HCT116 (cell line): ENCODE measurements around the gene PKDCC. TPM values are rescaled to one million over a fixed set of nuclear protein-coding genes. Genes with fewer than 3 reads are reported as not detected.

Experiments
- ATAC-seq: fragments of 200-7000 bp; cut with Tn5 transposase; 2 replicates; pipeline ENCODE4 v1.9.1; 2020; ENCODE audit warnings: mild to moderate bottlenecking, moderate library complexity
- BruUV-seq: library from RNA; stranded (reverse); fragments of 400-500 nt; replicated peaks from 2 replicates; lab custom pipeline; 2021; lab: Mats Ljungman, UMichigan
- CTCF ChIA-PET: fragments of 300-600 bp; sonication (Branson Sonifier 250); formaldehyde crosslinking; loops from one replicate; lab custom pipeline; 2021; ENCODE audit warnings: antibody characterized with exemption; lab: Charles Lee
- POLR2A ChIA-PET: fragments of 300-600, 350-600 bp; sonication (Branson Sonifier 250); formaldehyde crosslinking; loops from one replicate; lab custom pipeline; 2021; ENCODE audit warnings: antibody characterized with exemption; lab: Charles Lee
- RAD21 ChIA-PET, 2 experiments: fragments of 300-600 bp; sonication (Branson Sonifier 250); formaldehyde crosslinking; loops; one replicate each; lab custom pipeline; 2023; ENCODE audit warnings: low total read pairs in 2 of 2; ENCODE audit not compliant: uncharacterized antibody in 2 of 2, unreplicated experiment in 2 of 2, low non-redundant PET in 1 of 2; lab: Charles Lee
- DNase-seq: peaks from one replicate; pipeline ENCODE4 v3.0.0-alpha.2; 2010; ENCODE audit warnings: low read depth, low spot score
- H2AFZ ChIP-seq: fragments of 200-600 bp; shearing (Covaris generic), sonication (generic); 2 replicates; pipeline ENCODE4 v1.6.1; 2017; ENCODE audit warnings: low read depth, mixed run types, mixed read lengths, antibody characterized with exemption, low read length; ENCODE audit not compliant: poor library complexity, severe bottlenecking
- H3K27ac ChIP-seq: 2 replicates; pipeline ENCODE4 v1.5.1; 2012; ENCODE audit warnings: low read depth, low read length
- H3K27me3 ChIP-seq: fragments of 200-600 bp; sonication (generic); 2 replicates; pipeline ENCODE4 v1.6.1; 2016; ENCODE audit warnings: mixed run types, low read length, mixed read lengths; ENCODE audit not compliant: insufficient read depth
- H3K36me3 ChIP-seq, 2 experiments: fragments of 200-500 bp in 1 of 2; fragments of 200-600 bp in 1 of 2; sonication (Bioruptor generic) in 1 of 2; sonication (generic) in 1 of 2; 2 replicates each; pipeline versions ENCODE4 v1.5.1 to v1.6.1; 2014 to 2016; ENCODE audit warnings: low read length in 2 of 2, inconsistent platforms in 1 of 2, mixed read lengths in 1 of 2, mixed run types in 1 of 2; ENCODE audit not compliant: insufficient read depth in 2 of 2, control insufficient read depth in 1 of 2
- H3K4me1 ChIP-seq, 2 experiments: fragments of 200-600 bp in 1 of 2; sonication (generic) in 1 of 2; 2 replicates each; pipeline versions ENCODE4 v1.5.1 to v1.6.1; 2012 to 2017; ENCODE audit warnings: low read length in 2 of 2, inconsistent platforms in 1 of 2, mild to moderate bottlenecking in 1 of 2, mixed read lengths in 1 of 2, mixed run types in 1 of 2, moderate library complexity in 1 of 2; ENCODE audit not compliant: insufficient read depth in 2 of 2, control insufficient read depth in 1 of 2
- H3K4me2 ChIP-seq: fragments of 200-600 bp; sonication (generic); 2 replicates; pipeline ENCODE4 v1.6.1; 2017; ENCODE audit warnings: mixed run types, low read length, mixed read lengths
- H3K4me3 ChIP-seq, 2 experiments: fragments of 200-600 bp in 1 of 2; sonication (generic) in 1 of 2; replicated peaks in 1 of 2; 2 replicates each; pipeline ENCODE4 v1.5.1; 2011 to 2016; ENCODE audit warnings: low read length in 2 of 2, control low read depth in 1 of 2, low read depth in 1 of 2, mild to moderate bottlenecking in 1 of 2, mixed read lengths in 1 of 2, mixed run types in 1 of 2
- H3K79me2 ChIP-seq: fragments of 200-600 bp; sonication (generic); 2 replicates; pipeline ENCODE4 v1.6.1; 2017; ENCODE audit warnings: mild to moderate bottlenecking, mixed run types, low read length, moderate library complexity, mixed read lengths; ENCODE audit not compliant: insufficient read depth
- H3K9ac ChIP-seq: fragments of 200-600 bp; sonication (generic); 2 replicates; pipeline ENCODE4 v1.6.1; 2016; ENCODE audit warnings: low read length, mixed read lengths
- H3K9me2 ChIP-seq: fragments of 200-600 bp; sonication (generic), shearing (Covaris generic); 2 replicates; pipeline ENCODE4 v1.6.1; 2017; ENCODE audit warnings: mixed run types, mild to moderate bottlenecking, moderate library complexity; ENCODE audit not compliant: insufficient read depth
- H3K9me3 ChIP-seq, 2 experiments: fragments of 200-500 bp in 1 of 2; fragments of 200-600 bp in 1 of 2; sonication (Bioruptor generic) in 1 of 2; sonication (generic) in 1 of 2; 2 replicates each; pipeline ENCODE4 v1.6.1; 2014 to 2017; ENCODE audit warnings: low read length in 2 of 2, mixed read lengths in 2 of 2, inconsistent platforms in 1 of 2, low read depth in 1 of 2, mild to moderate bottlenecking in 1 of 2, mixed run types in 1 of 2, moderate library complexity in 1 of 2; ENCODE audit not compliant: control insufficient read depth in 1 of 2, insufficient read depth in 1 of 2
- H4K20me1 ChIP-seq: fragments of 200-600 bp; sonication (generic), shearing (Covaris generic); 2 replicates; pipeline ENCODE4 v1.6.1; 2017; ENCODE audit warnings: mixed run types, mild to moderate bottlenecking, moderate library complexity; ENCODE audit not compliant: insufficient read depth
- CEBPB ChIP-seq: IDR thresholded peaks from 2 replicates; pipeline ENCODE4 v1.6.1; 2012; ENCODE audit warnings: low read depth
- EGR1 ChIP-seq: IDR thresholded peaks from 2 replicates; pipeline ENCODE4 v1.6.1; 2012; ENCODE audit warnings: low read depth
- ELF1 ChIP-seq: IDR thresholded peaks from 2 replicates; pipeline ENCODE4 v1.6.1; 2012; ENCODE audit warnings: low read depth, borderline replicate concordance
- JUND ChIP-seq: IDR thresholded peaks from 2 replicates; pipeline ENCODE4 v1.6.1; 2012
- RAD21 ChIP-seq: IDR thresholded peaks from 2 replicates; pipeline ENCODE4 v1.6.1; 2012; ENCODE audit warnings: low read depth, mild to moderate bottlenecking
- SIN3A ChIP-seq: IDR thresholded peaks from 2 replicates; pipeline ENCODE4 v1.6.1; 2012; ENCODE audit warnings: low read depth
- TCF7L2 ChIP-seq: IDR thresholded peaks from 2 replicates; pipeline ENCODE4 v1.7.0; 2011; ENCODE audit warnings: borderline replicate concordance, inconsistent platforms; ENCODE audit not compliant: insufficient read depth, insufficient read length; ENCODE audit errors: extremely low read depth
- ZFX ChIP-seq: fragments of 450-650 bp; IDR thresholded peaks from 2 replicates; pipeline ENCODE4 v1.6.1; 2017
- intact Hi-C: fragments of 100-400 bp; cut with micrococcal nuclease; formaldehyde crosslinking; loops from 2 replicates; pipeline ENCODE4 v1.10.0; 2022
- total RNA-seq: library from RNA; stranded (reverse); gene quantifications from one replicate; pipeline ENCODE4 v1.2.1, GENCODE V29; 2021; ENCODE audit not compliant: unreplicated experiment
- TF ChIP-seq, protein P1 (sequence below): IDR thresholded peaks from 2 replicates; pipeline ENCODE4 v1.6.1; 2012; ENCODE audit warnings: low read depth
- TF ChIP-seq, protein P2 (sequence below): IDR thresholded peaks from 2 replicates; pipeline ENCODE4 v1.6.1; 2012
- TF ChIP-seq, protein P3 (sequence below): IDR thresholded peaks from 2 replicates; pipeline ENCODE4 v1.6.1; 2012
- TF ChIP-seq, protein P4 (sequence below), 3 experiments: fragments of 200-600 bp in 1 of 3; sonication (generic) in 1 of 3; IDR thresholded peaks in 2 of 3; conservative IDR thresholded peaks in 1 of 3; 2 replicates each; pipeline ENCODE4 v1.5.1; 2012 to 2017; ENCODE audit warnings: low read depth in 2 of 3, low read length in 2 of 3, antibody characterized with exemption in 1 of 3, borderline replicate concordance in 1 of 3, control low read depth in 1 of 3, mild to moderate bottlenecking in 1 of 3, mixed read lengths in 1 of 3, mixed run types in 1 of 3, moderate library complexity in 1 of 3; ENCODE audit not compliant: insufficient read depth in 1 of 3

PKDCC gene
- total RNA-seq, 1 experiment from 2014 or later: 0.84 TPM

DNA sequence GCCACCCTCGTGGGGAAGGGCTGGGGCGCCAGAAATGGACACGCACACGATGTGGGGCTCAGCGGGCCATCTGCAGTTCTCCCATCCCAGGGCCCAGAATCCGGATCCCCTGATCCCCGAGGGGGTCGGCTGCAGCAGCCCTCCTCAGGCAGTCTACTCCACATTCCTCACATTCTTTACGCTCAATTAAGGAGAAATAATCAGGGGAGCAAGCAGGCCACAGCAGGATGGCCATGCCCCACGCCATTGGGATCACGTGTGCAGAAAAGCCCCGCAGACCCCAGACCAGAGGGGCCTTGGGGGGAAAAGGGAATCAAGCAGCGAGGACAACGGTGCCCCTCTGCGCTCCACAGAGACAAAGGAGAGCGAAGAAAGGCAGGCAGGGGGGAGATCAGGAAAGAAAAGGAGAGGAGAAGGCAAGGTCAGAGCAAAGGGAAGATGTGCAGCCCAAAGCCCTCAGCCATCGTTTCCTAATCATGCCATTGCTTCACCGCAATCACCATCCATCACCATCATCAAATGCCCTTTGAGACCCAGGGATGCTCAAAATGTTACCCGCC, 17.5 kb upstream of the PKDCC start (continued):
- TF ChIP-seq, protein P1, sequence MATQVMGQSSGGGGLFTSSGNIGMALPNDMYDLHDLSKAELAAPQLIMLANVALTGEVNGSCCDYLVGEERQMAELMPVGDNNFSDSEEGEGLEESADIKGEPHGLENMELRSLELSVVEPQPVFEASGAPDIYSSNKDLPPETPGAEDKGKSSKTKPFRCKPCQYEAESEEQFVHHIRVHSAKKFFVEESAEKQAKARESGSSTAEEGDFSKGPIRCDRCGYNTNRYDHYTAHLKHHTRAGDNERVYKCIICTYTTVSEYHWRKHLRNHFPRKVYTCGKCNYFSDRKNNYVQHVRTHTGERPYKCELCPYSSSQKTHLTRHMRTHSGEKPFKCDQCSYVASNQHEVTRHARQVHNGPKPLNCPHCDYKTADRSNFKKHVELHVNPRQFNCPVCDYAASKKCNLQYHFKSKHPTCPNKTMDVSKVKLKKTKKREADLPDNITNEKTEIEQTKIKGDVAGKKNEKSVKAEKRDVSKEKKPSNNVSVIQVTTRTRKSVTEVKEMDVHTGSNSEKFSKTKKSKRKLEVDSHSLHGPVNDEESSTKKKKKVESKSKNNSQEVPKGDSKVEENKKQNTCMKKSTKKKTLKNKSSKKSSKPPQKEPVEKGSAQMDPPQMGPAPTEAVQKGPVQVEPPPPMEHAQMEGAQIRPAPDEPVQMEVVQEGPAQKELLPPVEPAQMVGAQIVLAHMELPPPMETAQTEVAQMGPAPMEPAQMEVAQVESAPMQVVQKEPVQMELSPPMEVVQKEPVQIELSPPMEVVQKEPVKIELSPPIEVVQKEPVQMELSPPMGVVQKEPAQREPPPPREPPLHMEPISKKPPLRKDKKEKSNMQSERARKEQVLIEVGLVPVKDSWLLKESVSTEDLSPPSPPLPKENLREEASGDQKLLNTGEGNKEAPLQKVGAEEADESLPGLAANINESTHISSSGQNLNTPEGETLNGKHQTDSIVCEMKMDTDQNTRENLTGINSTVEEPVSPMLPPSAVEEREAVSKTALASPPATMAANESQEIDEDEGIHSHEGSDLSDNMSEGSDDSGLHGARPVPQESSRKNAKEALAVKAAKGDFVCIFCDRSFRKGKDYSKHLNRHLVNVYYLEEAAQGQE: no peak
- TF ChIP-seq, protein P2, sequence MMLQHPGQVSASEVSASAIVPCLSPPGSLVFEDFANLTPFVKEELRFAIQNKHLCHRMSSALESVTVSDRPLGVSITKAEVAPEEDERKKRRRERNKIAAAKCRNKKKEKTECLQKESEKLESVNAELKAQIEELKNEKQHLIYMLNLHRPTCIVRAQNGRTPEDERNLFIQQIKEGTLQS: no peak
- TF ChIP-seq, protein P3, sequence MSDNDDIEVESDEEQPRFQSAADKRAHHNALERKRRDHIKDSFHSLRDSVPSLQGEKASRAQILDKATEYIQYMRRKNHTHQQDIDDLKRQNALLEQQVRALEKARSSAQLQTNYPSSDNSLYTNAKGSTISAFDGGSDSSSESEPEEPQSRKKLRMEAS: no peak
- no peak for TF ChIP-seq SIN3A
- TF ChIP-seq RAD21: no peak

DNA sequence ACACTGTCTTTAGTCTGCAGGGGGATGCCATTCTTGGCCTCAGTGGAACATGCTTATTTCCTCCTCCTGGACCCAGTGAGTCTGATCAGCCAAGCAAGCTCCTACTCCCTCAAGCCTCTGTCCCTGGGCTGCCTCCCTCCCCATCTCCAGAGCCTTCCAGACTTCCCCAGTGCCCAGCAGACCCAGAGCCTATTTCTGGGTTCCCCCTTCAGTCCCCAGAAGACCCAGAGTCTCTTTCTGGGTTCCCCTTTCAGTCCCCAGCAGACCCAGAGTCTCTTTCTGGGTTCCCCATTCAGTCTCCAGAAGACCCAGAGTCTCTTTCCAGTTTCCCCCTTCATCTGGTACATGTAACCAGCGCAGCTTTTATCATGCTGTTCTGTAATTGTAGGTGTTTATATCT, 17.0 kb upstream of the PKDCC start:
- TF ChIP-seq TCF7L2 (no peak), ELF1 (no peak), JUND (no peak), SIN3A (no peak), EGR1 (no peak), ZFX (no peak), CEBPB (no peak)
- TF ChIP-seq, protein P2: no peak
- TF ChIP-seq, protein P1: no peak
- TF ChIP-seq, protein P4, sequence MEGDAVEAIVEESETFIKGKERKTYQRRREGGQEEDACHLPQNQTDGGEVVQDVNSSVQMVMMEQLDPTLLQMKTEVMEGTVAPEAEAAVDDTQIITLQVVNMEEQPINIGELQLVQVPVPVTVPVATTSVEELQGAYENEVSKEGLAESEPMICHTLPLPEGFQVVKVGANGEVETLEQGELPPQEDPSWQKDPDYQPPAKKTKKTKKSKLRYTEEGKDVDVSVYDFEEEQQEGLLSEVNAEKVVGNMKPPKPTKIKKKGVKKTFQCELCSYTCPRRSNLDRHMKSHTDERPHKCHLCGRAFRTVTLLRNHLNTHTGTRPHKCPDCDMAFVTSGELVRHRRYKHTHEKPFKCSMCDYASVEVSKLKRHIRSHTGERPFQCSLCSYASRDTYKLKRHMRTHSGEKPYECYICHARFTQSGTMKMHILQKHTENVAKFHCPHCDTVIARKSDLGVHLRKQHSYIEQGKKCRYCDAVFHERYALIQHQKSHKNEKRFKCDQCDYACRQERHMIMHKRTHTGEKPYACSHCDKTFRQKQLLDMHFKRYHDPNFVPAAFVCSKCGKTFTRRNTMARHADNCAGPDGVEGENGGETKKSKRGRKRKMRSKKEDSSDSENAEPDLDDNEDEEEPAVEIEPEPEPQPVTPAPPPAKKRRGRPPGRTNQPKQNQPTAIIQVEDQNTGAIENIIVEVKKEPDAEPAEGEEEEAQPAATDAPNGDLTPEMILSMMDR (IDR thresholded peaks at IDR 0.05 in 2 of 3, conservative IDR thresholded peaks at IDR 0.05 in 1 of 3; ENCODE audit: borderline replicate concordance in 1 of 3, insufficient read depth in 1 of 3, low read depth in 2 of 3, low read length in 2 of 3): no peak
- TF ChIP-seq, protein P3: no peak
- DNase-seq (no peak), ATAC-seq (no peak)
- no TSS peak for BruUV-seq
- Histone ChIP-seq H4K20me1 (no peaks in the 10 kb centered on the region), H3K27me3 (0 out of 2 replicates have a peak, but pooled peaks cover 3% of the 10 kb centered on the region), H3K9me3 (no peaks in the 10 kb centered on the region), H3K4me2 (no peak overlapping the region), H3K9ac (no peak overlapping the region), H2AFZ (no peak overlapping the region), H3K4me3 (no peak overlapping the region), H3K36me3 (no peaks in the 10 kb centered on the region), H3K79me2 (no peaks in the 10 kb centered on the region), H3K27ac (no peak overlapping the region), H3K4me1 (no peaks in the 10 kb centered on the region), H3K9me2 (no peaks in the 10 kb centered on the region)
- intact Hi-C loops: no loop called here
- CTCF ChIA-PET: no interaction called here
- POLR2A ChIA-PET: no interaction called here
- RAD21 ChIA-PET: no interaction called here
